Neural progenitor cell (in vitro differentiated cells): ENCODE measurements around the gene MAP3K13. TPM values are rescaled to one million over a fixed set of nuclear protein-coding genes. Genes with fewer than 3 reads are reported as not detected.

Source experiments
- DNase-seq: peaks from one replicate; pipeline ENCODE4 v3.0.0-alpha.2; 2016; ENCODE audit warnings: low spot score
- H2AFZ ChIP-seq: fragments of 200-600 bp; sonication (generic); replicated peaks from 2 replicates; pipeline ENCODE4 v1.6.1; 2016; ENCODE audit warnings: antibody characterized with exemption
- H3F3A ChIP-seq: fragments of 200-600 bp; sonication (generic); 2 replicates; pipeline ENCODE4 v1.6.1; 2016; ENCODE audit warnings: antibody characterized with exemption, low read depth
- H3K27ac ChIP-seq: fragments of 200-600 bp; sonication (generic); 2 replicates; pipeline ENCODE4 v1.5.1; 2016; ENCODE audit warnings: mild to moderate bottlenecking
- H3K27me3 ChIP-seq: fragments of 200-600 bp; sonication (generic); 2 replicates; pipeline ENCODE4 v1.6.1; 2016; ENCODE audit warnings: mild to moderate bottlenecking, moderate library complexity
- H3K36me3 ChIP-seq: fragments of 200-600 bp; sonication (generic); 2 replicates; pipeline ENCODE4 v1.5.1; 2016
- H3K4me1 ChIP-seq: fragments of 200-600 bp; sonication (generic); 2 replicates; pipeline ENCODE4 v1.6.1; 2016; ENCODE audit warnings: mixed run types
- H3K4me2 ChIP-seq: fragments of 200-600 bp; sonication (generic); 2 replicates; pipeline ENCODE4 v1.6.1; 2016
- H3K4me3 ChIP-seq: fragments of 200-600 bp; sonication (generic); 2 replicates; pipeline ENCODE4 v1.5.1; 2016
- H3K79me2 ChIP-seq: fragments of 200-600 bp; sonication (generic); 2 replicates; pipeline ENCODE4 v1.6.1; 2016; ENCODE audit warnings: low read depth
- H3K9ac ChIP-seq: fragments of 200-600 bp; sonication (generic); 2 replicates; pipeline ENCODE4 v1.6.1; 2016
- H3K9me3 ChIP-seq: fragments of 200-600 bp; sonication (generic); 2 replicates; pipeline ENCODE4 v1.5.1; 2016; ENCODE audit warnings: low read depth
- H4K20me1 ChIP-seq: fragments of 200-600 bp; sonication (generic); 2 replicates; pipeline ENCODE4 v1.6.1; 2016; ENCODE audit warnings: low read depth
- H3K27ac Mint-ChIP-seq: 3 replicates; pipeline ENCODE4 v1.8.0; 2021; ENCODE audit warnings: mixed read lengths
- H3K27me3 Mint-ChIP-seq: 2 replicates; pipeline ENCODE4 v1.8.0; 2022; ENCODE audit warnings: low read depth, mild to moderate bottlenecking, inconsistent platforms, moderate library complexity, mixed read lengths; ENCODE audit not compliant: insufficient read depth
- H3K36me3 Mint-ChIP-seq: 3 replicates; pipeline ENCODE4 v1.8.0; 2021; ENCODE audit warnings: mixed read lengths
- H3K4me1 Mint-ChIP-seq: 3 replicates; pipeline ENCODE4 v1.8.0; 2021; ENCODE audit warnings: mixed read lengths
- H3K4me3 Mint-ChIP-seq: 3 replicates; pipeline ENCODE4 v1.8.0; 2021; ENCODE audit warnings: mild to moderate bottlenecking, moderate library complexity, mixed read lengths
- H3K9me3 Mint-ChIP-seq: 3 replicates; pipeline ENCODE4 v1.8.0; 2020; ENCODE audit warnings: mixed read lengths
- CTCF ChIP-seq: fragments of 200-600 bp; sonication (generic); IDR thresholded peaks from 2 replicates; pipeline ENCODE4 v1.5.1; 2017; ENCODE audit warnings: antibody characterized with exemption, mild to moderate bottlenecking
- EZH2 ChIP-seq: fragments of 200-600 bp; sonication (generic); IDR thresholded peaks from 2 replicates; pipeline ENCODE4 v1.6.1; 2017; ENCODE audit warnings: antibody characterized with exemption, mild to moderate bottlenecking, moderate library complexity
- EZH2phosphoT487 ChIP-seq: fragments of 200-600 bp; sonication (generic); IDR thresholded peaks from 2 replicates; pipeline ENCODE4 v1.6.1; 2017; ENCODE audit warnings: antibody characterized with exemption
- total RNA-seq: library from RNA; depleted of rRNA; stranded (reverse); fragments of >200 nt; gene quantifications from 2 replicates; pipeline ENCODE4 v1.2.3, GENCODE V29; 2015; ENCODE audit warnings: low replicate concordance

MAP3K13 gene
- total RNA-seq, 1 donor from 2014 or later, result 34.6 TPM

- Histone ChIP-seq H3K27me3 (no peaks in the 10 kb centered on the region), H3K27ac (no peak overlapping the region), H2AFZ (no peak overlapping the region), H3K4me3 (no peak overlapping the region), H3K4me1 (no peaks in the 10 kb centered on the region), H3K9me3 (no peaks in the 10 kb centered on the region), H3K9ac (no peak overlapping the region), H3K4me2 (no peak overlapping the region), H3K79me2 (no peaks in the 10 kb centered on the region), H3F3A (no peaks in the 10 kb centered on the region), H3K36me3 (no peaks in the 10 kb centered on the region), H4K20me1 (no peaks in the 10 kb centered on the region)
- H3K4me3 Mint-ChIP-seq, result no peak overlapping the region
- DNase-seq, result no peak
- no peaks in the 10 kb centered on the region for H3K9me3 Mint-ChIP-seq
- H3K27me3 Mint-ChIP-seq, result peaks cover 2% of the 10 kb centered on the region
- H3K36me3 Mint-ChIP-seq, result no peaks in the 10 kb centered on the region
- no peak for TF ChIP-seq EZH2
- TF ChIP-seq EZH2phosphoT487, result no peak
- no peak for TF ChIP-seq CTCF
- no peaks in the 10 kb centered on the region for H3K4me1 Mint-ChIP-seq
- no peak overlapping the region for H3K27ac Mint-ChIP-seq
Observed at GRCh38 chr3:185327062-185327461, 35.9 kb upstream of the MAP3K13 start.

- no peak overlapping the region for H3K4me3 ChIP-seq
- no peaks in the 10 kb centered on the region for H3K9me3 Mint-ChIP-seq
- no peak overlapping the region for H3K27ac Mint-ChIP-seq
- no peaks in the 10 kb centered on the region for H3K9me3 ChIP-seq
- H3K4me1 ChIP-seq, result no peaks in the 10 kb centered on the region
- DNase-seq, result no peak
- no peaks in the 10 kb centered on the region for H3K36me3 Mint-ChIP-seq
- no peaks in the 10 kb centered on the region for H3K36me3 ChIP-seq
- no peak overlapping the region for H2AFZ ChIP-seq
- peaks cover 2% of the 10 kb centered on the region for H3K27me3 Mint-ChIP-seq
- H3K4me2 ChIP-seq, result no peak overlapping the region
- no peaks in the 10 kb centered on the region for H4K20me1 ChIP-seq
- no peak overlapping the region for H3K4me3 Mint-ChIP-seq
- no peak overlapping the region for H3K9ac ChIP-seq
- no peaks in the 10 kb centered on the region for H3F3A ChIP-seq
- no peaks in the 10 kb centered on the region for H3K4me1 Mint-ChIP-seq
- TF ChIP-seq EZH2 (no peak), EZH2phosphoT487 (no peak), CTCF (no peak)
- no peak overlapping the region for H3K27ac ChIP-seq
- no peaks in the 10 kb centered on the region for H3K79me2 ChIP-seq
- no peaks in the 10 kb centered on the region for H3K27me3 ChIP-seq
Observed at GRCh38 chr3:185328324-185329004, 34.5 kb upstream of the MAP3K13 start.

- H3K4me1 ChIP-seq, result no peaks in the 10 kb centered on the region
- H3K36me3 ChIP-seq, result no peaks in the 10 kb centered on the region
- Mint-ChIP-seq H3K9me3 (no peaks in the 10 kb centered on the region), H3K36me3 (no peaks in the 10 kb centered on the region), H3K27me3 (peaks cover 2% of the 10 kb centered on the region), H3K4me3 (no peak overlapping the region), H3K27ac (no peak overlapping the region), H3K4me1 (no peaks in the 10 kb centered on the region)
- H3K4me3 ChIP-seq, result no peak overlapping the region
- no peaks in the 10 kb centered on the region for H3K79me2 ChIP-seq
- H3K27ac ChIP-seq, result no peak overlapping the region
- no peak overlapping the region for H3K4me2 ChIP-seq
- H4K20me1 ChIP-seq, result no peaks in the 10 kb centered on the region
- no peaks in the 10 kb centered on the region for H3K27me3 ChIP-seq
- no peak for DNase-seq
- no peaks in the 10 kb centered on the region for H3K9me3 ChIP-seq
- H2AFZ ChIP-seq, result no peak overlapping the region
- no peak for TF ChIP-seq EZH2phosphoT487
- TF ChIP-seq CTCF, result no peak
- no peak for TF ChIP-seq EZH2
- no peaks in the 10 kb centered on the region for H3F3A ChIP-seq
- no peak overlapping the region for H3K9ac ChIP-seq
Observed at GRCh38 chr3:185330238-185330637, 32.7 kb upstream of the MAP3K13 start.
